Hepatocyte (in vitro differentiated cells): ENCODE results near the gene CCDC187. TPM values are rescaled to one million over a fixed set of nuclear protein-coding genes. Genes with fewer than 3 reads are reported as not detected.

Experiments
- DNase-seq: peaks from one replicate; pipeline ENCODE4 v3.0.0-alpha.2; 2016; ENCODE audit warnings: low spot score
- H2AFZ ChIP-seq: fragments of 200-600 bp; sonication (generic); 2 replicates; pipeline ENCODE4 v1.6.0; 2016; ENCODE audit warnings: antibody characterized with exemption, mild to moderate bottlenecking
- H3K27ac ChIP-seq: fragments of 200-600 bp; sonication (generic); 2 replicates; pipeline ENCODE4 v1.5.1; 2016; ENCODE audit warnings: mild to moderate bottlenecking
- H3K27me3 ChIP-seq: fragments of 200-600 bp; sonication (generic); 2 replicates; pipeline ENCODE4 v1.6.1; 2016
- H3K36me3 ChIP-seq: fragments of 200-600 bp; sonication (generic); replicated peaks from 2 replicates; pipeline ENCODE4 v1.5.1; 2016; ENCODE audit warnings: low read depth; ENCODE audit not compliant: insufficient read depth
- H3K4me1 ChIP-seq: fragments of 200-600 bp; sonication (generic); 2 replicates; pipeline ENCODE4 v1.5.1; 2016; ENCODE audit warnings: mild to moderate bottlenecking, moderate library complexity; ENCODE audit not compliant: insufficient read depth
- H3K4me2 ChIP-seq: fragments of 200-600 bp; sonication (generic); 2 replicates; pipeline ENCODE4 v1.6.0; 2016
- H3K4me3 ChIP-seq: fragments of 200-600 bp; sonication (generic); 2 replicates; pipeline ENCODE4 v1.5.1; 2016; ENCODE audit warnings: mild to moderate bottlenecking
- H3K79me2 ChIP-seq: fragments of 200-600 bp; sonication (generic); 2 replicates; pipeline ENCODE4 v1.6.0; 2017; ENCODE audit warnings: mild to moderate bottlenecking
- H3K9me2 ChIP-seq: fragments of 200-600 bp; sonication (generic); replicated peaks from 2 replicates; pipeline ENCODE4 v1.6.0; 2017; ENCODE audit warnings: mild to moderate bottlenecking; ENCODE audit not compliant: insufficient read depth
- H3K9me3 ChIP-seq: fragments of 200-600 bp; sonication (generic); 2 replicates; pipeline ENCODE4 v1.5.1; 2016; ENCODE audit warnings: low read depth, mild to moderate bottlenecking
- H4K20me1 ChIP-seq: fragments of 200-600 bp; sonication (generic); 2 replicates; pipeline ENCODE4 v1.6.0; 2016; ENCODE audit warnings: mild to moderate bottlenecking; ENCODE audit not compliant: insufficient read depth, poor library complexity, severe bottlenecking
- EZH2 ChIP-seq: fragments of 200-600 bp; sonication (generic); IDR thresholded peaks from 2 replicates; pipeline ENCODE4 v1.6.1; 2016; ENCODE audit warnings: antibody characterized with exemption, mild to moderate bottlenecking, borderline replicate concordance
- EZH2phosphoT487 ChIP-seq: fragments of 200-600 bp; sonication (generic); IDR thresholded peaks from one replicate; pipeline ENCODE4 v1.6.1; 2018; ENCODE audit warnings: antibody characterized with exemption, mild to moderate bottlenecking, low read depth, moderate library complexity; ENCODE audit not compliant: unreplicated experiment, severe bottlenecking
- WGBS: methylation state at CpG from one replicate; pipeline ENCODE4 v1.1.6; 2016; ENCODE audit warnings: low lambda C conversion rate; ENCODE audit errors: missing lambda C conversion rate; 5-methylcytosine and 5-hydroxymethylcytosine counted together
- polyA plus RNA-seq: library from polyadenylated mRNA; unstranded; fragments of >200 nt; fragmentation: Nextera tagmentation; extraction: Ambion mirVana; gene quantifications from 2 replicates; pipeline ENCODE4 v1.2.1, GENCODE V29; 2016
- total RNA-seq: library from RNA; depleted of rRNA; stranded (reverse); fragments of >200 nt; gene quantifications from 2 replicates; pipeline ENCODE4 v1.2.3, GENCODE V29; 2014
- TF ChIP-seq, protein P1 (sequence below): fragments of 200-600 bp; sonication (generic); IDR thresholded peaks from 2 replicates; pipeline ENCODE4 v1.5.1; 2016; ENCODE audit warnings: antibody characterized with exemption, mild to moderate bottlenecking; ENCODE audit not compliant: poor library complexity

The CCDC187 gene
- total and polyA plus RNA-seq, 2 experiments from 2014 or later: 0.60 to 0.75 TPM

DNA sequence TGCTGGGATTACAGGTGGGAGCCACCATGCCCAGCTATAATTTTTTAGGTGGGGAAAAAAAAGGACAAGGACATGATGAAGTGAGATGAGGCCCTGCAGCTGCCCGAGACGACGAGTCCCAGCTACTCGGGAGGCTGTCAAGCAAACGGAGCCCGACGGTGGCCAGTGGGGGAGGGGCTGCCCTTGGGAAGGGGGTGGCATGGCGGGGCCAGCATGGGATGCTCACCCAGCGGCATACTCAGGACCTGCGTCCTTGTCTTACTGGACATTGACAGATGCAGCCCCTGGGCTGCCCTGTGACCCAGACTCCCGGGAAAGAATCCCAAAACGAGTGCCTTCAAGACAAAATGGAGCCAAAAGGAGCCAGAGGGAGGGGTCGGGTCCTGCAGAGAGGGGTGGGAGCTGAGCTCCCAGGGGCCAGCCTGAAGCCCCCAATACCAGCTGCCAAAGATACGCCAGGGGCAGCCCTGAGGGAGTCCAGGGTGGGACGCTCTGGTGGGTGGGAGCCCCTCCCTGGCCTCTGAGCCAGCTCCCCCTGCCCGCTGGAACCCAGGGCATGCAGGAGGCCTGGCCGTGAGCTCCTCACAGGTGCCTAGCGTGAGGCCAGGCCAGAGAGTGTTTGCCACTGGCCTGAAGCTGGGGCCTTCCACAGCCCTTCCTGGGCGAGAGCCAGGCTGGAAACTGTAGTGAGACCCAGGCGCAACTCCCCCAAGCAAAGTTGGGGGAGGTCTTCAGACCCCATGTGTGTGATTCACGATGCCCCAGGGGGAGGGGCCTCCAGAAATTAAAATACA lies 15.7 kb downstream of the CCDC187 start:
- DNase-seq: no peak
- TF ChIP-seq EZH2 (no peak), EZH2phosphoT487 (no peak)
- TF ChIP-seq, protein P1, sequence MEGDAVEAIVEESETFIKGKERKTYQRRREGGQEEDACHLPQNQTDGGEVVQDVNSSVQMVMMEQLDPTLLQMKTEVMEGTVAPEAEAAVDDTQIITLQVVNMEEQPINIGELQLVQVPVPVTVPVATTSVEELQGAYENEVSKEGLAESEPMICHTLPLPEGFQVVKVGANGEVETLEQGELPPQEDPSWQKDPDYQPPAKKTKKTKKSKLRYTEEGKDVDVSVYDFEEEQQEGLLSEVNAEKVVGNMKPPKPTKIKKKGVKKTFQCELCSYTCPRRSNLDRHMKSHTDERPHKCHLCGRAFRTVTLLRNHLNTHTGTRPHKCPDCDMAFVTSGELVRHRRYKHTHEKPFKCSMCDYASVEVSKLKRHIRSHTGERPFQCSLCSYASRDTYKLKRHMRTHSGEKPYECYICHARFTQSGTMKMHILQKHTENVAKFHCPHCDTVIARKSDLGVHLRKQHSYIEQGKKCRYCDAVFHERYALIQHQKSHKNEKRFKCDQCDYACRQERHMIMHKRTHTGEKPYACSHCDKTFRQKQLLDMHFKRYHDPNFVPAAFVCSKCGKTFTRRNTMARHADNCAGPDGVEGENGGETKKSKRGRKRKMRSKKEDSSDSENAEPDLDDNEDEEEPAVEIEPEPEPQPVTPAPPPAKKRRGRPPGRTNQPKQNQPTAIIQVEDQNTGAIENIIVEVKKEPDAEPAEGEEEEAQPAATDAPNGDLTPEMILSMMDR: no peak
- H3K27me3 ChIP-seq: no peaks in the 10 kb centered on the region
- no peak overlapping the region for H2AFZ ChIP-seq
- no peak overlapping the region for H3K4me3 ChIP-seq
- H3K4me1 ChIP-seq: peaks cover 4% of the 10 kb centered on the region
- no peaks in the 10 kb centered on the region for H3K9me2 ChIP-seq
- no peak overlapping the region for H3K27ac ChIP-seq
- no peaks in the 10 kb centered on the region for H3K9me3 ChIP-seq
- 57% methylated on average over 17 of the region's 21 CpGs for WGBS
- H3K79me2 ChIP-seq: no peaks in the 10 kb centered on the region
- H3K36me3 ChIP-seq: no peaks in the 10 kb centered on the region
- H4K20me1 ChIP-seq: no peaks in the 10 kb centered on the region
- H3K4me2 ChIP-seq: no peak overlapping the region

DNA sequence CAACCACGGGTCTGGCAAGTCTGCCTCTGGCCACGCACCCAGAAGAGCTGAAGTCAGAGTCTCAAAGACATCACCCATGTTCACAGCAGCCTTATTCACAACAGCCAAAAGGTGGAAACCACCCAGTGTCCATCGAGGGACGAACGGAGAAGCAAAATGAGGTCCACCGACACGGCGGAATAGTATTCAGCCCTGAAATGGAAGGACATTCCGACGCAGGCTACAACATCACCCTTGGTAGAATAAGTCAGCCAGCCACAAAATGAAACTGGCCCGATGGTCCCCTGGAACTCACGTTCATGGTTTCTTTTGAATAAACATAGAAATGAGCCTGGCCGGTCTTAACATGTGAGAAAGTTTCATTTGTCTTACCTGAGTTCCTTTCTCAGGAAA lies 16.9 kb downstream of the CCDC187 start:
- TF ChIP-seq, protein P1: no peak
- no peak for TF ChIP-seq EZH2phosphoT487
- TF ChIP-seq EZH2: no peak
- H3K9me2 ChIP-seq: no peaks in the 10 kb centered on the region
- peaks cover 4% of the 10 kb centered on the region for H3K4me1 ChIP-seq
- DNase-seq: no peak
- H3K27ac ChIP-seq: no peak overlapping the region
- no peak overlapping the region for H3K4me2 ChIP-seq
- no peaks in the 10 kb centered on the region for H3K36me3 ChIP-seq
- H3K9me3 ChIP-seq: no peaks in the 10 kb centered on the region
- H4K20me1 ChIP-seq: no peaks in the 10 kb centered on the region
- H2AFZ ChIP-seq: no peak overlapping the region
- no peaks in the 10 kb centered on the region for H3K79me2 ChIP-seq
- no peak overlapping the region for H3K4me3 ChIP-seq
- WGBS: 96% methylated on average over 13 of the region's 13 CpGs
- no peaks in the 10 kb centered on the region for H3K27me3 ChIP-seq

DNA sequence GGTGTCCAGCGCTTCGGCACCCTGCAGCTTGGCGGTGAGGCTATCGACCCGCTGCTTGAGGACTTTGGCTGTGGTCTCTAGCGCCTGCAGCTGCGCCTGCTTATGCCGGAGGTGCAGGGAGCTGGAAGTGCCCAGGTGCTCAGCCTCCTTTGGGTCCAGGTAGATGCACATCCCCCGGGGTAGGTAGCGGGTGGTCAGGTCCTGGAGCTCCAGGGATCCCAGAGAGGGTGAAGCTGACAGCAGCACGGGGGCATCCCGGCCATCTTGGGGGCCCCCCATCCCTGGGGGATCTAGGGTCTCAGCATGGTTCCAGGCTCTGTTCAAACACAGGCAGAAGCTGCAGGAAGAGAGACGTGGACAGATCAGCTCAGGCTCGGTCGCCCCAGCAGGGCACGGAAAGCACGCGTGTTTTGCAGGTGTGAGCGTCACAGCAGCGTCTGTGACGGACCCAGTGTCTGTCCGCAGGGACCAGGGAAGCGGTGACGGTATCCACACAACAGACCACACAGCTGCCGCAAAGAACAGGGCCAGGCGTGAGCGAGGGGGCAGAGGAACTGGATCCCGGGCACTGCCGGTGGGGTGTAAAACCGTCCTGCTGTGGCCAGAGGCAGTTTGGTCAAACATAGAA lies 17.4 kb downstream of the CCDC187 start:
- H3K79me2 ChIP-seq: no peaks in the 10 kb centered on the region

More for the DNA sequence above, 17.4 kb downstream of the CCDC187 start:
- WGBS: 91% methylated on average over 26 of the region's 30 CpGs
- Histone ChIP-seq H3K4me1 (peaks cover 4% of the 10 kb centered on the region), H3K4me2 (no peak overlapping the region), H3K9me3 (no peaks in the 10 kb centered on the region), H3K27me3 (no peaks in the 10 kb centered on the region), H4K20me1 (no peaks in the 10 kb centered on the region), H3K4me3 (no peak overlapping the region), H2AFZ (no peak overlapping the region), H3K27ac (no peak overlapping the region), H3K9me2 (no peaks in the 10 kb centered on the region), H3K36me3 (no peaks in the 10 kb centered on the region)
- TF ChIP-seq EZH2 (no peak), EZH2phosphoT487 (no peak)
- TF ChIP-seq, protein P1: no peak
- no peak for DNase-seq
